HG02884 (cell line): Measurements from ENCODE around the gene ETFA.
"Not testable (repeated sequence)": the region's sequence is repeated elsewhere in the genome, so short reads cannot be mapped to it uniquely, and the experiment has no call there.

Source experiments
- ATAC-seq: cut with Tn5 transposase; IDR thresholded peaks from one replicate; pipeline ENCODE4 v1.9.1; 2021; ENCODE audit warnings: mild to moderate bottlenecking, moderate library complexity; ENCODE audit not compliant: unreplicated experiment

Gene ETFA

GRCh38 chr15:76327191-76328105, 16.2 kb upstream of the ETFA start:
- no peak for ATAC-seq

GRCh38 chr15:76325704-76326103, 14.4 kb upstream of the ETFA start:
- no peak for ATAC-seq

GRCh38 chr15:76324066-76324465, 12.8 kb upstream of the ETFA start:
- ATAC-seq, result no peak

- no peak for ATAC-seq
Measured at GRCh38 chr15:76321602-76322001, 10.3 kb upstream of the ETFA start.

- ATAC-seq, result no peak
Measured at GRCh38 chr15:76321171-76321570, 9.9 kb upstream of the ETFA start.

DNA sequence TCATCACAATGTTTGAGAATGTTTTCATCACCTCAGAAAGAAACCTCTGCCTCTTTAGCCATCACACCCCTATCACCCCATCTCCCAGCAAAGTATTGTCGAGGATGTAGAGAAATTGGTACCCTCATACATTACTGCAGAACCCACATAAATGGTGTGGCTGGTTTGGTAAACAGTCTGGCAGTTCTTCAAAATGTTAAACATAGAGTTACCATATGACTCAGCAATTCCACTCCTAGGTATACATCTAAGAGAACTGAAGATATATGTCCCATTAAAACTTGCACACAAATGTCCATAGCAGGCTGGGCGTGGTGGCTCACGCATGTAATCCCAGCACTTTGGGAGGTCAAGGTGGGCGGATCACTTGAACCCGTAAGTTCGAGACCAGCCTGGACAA, 8.7 kb upstream of the ETFA start:
- ATAC-seq, result no peak

GRCh38 chr15:76313731-76314130, 2.5 kb upstream of the ETFA start:
- no peak for ATAC-seq

DNA sequence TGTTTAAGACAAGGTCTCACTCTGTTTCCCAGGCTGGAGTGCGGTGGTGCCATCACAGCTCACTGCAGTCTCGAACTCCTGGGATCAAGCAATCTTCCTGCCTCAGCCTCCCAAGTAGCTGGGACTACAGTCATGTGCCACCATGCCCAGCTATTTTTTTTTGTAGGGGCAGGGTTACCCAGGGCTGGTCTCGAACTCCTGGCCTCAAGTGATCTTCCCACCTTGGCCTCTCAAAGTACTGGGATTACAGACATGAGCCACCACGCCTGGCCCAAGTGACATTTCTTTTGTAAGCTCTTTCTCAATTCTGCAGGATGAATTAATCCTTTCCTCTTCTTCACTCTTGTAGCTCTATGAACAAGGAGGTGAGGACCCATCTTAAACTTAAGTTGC, 1.9 kb upstream of the ETFA start:
- not testable (repeated sequence) for ATAC-seq

- no peak for ATAC-seq
Measured at GRCh38 chr15:76312540-76313174, 1.4 kb upstream of the ETFA start.

DNA sequence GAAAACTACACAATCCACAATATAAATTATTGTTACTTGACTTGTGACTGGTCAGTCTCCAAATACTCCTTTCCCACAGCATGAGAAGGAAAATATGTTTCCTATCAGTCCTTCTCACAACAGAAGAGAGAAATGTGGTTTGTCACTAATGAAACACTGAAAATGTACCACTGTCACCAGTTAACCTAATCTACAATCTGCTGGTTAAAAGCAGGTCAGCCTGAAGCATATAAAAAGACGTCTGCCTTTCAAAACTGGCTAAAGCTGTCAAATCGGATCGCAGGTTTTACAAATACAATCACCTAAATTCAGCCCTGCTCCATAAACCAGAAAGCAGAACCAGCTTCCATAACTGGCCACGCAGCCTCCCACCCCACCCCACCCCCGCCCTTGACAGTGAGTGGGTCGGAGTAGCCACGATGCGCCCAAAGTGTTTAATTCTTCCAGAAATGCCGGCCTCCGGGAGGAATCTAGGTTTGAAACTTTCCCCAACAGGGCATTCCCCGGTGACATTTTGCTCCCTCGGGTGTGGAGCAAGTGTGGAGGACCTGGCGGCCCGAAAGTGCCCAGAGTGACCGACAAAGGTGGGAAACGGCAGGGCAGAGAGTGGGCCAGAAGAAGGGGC, 682 bp downstream of the ETFA start:
- no peak for ATAC-seq

- ATAC-seq, result no peak
Measured at GRCh38 chr15:76309601-76310330, 1.5 kb downstream of the ETFA start.

- ATAC-seq, result no peak
Measured at GRCh38 chr15:76303909-76304308, 7.4 kb downstream of the ETFA start.

GRCh38 chr15:76299786-76300185, 11.5 kb downstream of the ETFA start:
- ATAC-seq, result no peak

- ATAC-seq, result no peak
Measured at GRCh38 chr15:76298986-76299385, 12.3 kb downstream of the ETFA start.

DNA sequence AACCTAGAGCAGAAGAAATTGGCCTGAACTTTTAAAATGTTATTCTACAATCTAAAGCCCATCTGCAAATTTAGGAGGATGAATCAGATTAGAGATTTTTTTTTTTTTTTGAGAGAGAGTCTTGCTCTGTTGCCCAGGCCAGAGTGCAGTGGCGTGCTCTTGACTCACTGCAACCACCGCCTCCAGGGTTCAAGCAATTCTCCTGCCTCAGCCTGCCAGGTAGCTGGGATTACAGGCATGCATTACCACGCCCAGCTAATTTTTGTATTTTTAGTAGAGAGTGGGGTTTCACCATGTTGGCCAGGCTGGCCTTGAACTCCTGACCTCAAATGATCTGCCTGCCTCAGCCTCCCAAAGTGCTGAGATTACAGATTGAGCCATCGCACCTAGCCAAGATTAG, 13.3 kb downstream of the ETFA start:
- ATAC-seq, result not testable (repeated sequence)

- ATAC-seq, result no peak
Measured at GRCh38 chr15:76296849-76297248, 14.4 kb downstream of the ETFA start.

DNA sequence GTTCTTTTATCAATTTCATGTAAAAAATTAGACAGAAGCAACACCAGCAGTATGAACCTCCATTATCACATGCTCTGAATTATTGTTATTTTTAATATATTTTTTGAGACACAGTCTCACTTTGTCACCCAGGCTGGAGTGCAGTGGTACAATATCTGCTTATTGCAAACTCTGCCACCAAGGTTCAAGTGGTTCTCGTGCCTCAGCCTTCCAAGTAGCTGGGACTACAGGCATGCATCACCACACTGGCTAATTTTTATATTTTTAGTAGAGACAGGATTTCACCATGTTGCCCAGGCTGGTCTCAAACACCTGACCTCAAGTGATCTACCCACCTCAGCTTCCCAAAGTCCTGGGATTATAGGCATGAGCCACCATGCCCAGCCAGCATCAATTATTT, 16.8 kb downstream of the ETFA start:
- ATAC-seq, result not testable (repeated sequence)

DNA sequence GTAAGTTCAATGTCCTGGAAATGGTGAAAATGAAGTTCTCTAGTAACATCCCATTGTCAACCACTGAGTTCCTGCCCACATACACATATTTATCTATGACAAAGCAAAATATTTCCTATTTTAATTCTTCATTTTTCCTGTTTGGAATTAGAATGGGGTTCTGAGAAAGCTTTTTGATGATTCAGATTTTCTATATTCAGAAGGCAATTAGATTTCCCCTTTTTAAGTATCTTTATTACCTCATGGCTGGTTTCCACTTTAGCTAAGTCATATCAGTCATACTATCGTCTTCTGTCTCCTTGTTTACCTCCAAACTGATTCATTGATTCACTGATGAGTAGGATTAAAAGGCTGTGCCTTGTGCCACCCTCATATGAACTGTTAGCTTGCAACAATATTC, 17.9 kb downstream of the ETFA start:
- no peak for ATAC-seq

DNA sequence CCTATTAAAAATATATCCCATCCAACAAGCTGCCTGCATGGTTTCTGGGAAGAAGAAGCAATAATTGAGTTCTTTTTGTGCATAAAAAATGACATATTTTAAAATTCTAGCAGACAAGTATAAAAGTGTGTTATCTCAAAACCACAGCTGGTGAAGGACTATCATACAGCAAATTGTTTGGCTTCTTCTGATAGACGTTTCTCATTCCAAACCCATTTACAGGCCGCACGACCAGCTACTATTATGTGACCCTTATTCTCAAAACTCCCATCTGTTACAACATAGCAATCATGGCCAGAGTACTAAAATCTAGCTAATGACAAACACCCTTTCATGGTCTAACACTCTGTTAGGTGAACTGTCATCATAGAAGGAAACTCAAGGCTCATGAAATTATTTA, 21.7 kb downstream of the ETFA start:
- no peak for ATAC-seq

DNA sequence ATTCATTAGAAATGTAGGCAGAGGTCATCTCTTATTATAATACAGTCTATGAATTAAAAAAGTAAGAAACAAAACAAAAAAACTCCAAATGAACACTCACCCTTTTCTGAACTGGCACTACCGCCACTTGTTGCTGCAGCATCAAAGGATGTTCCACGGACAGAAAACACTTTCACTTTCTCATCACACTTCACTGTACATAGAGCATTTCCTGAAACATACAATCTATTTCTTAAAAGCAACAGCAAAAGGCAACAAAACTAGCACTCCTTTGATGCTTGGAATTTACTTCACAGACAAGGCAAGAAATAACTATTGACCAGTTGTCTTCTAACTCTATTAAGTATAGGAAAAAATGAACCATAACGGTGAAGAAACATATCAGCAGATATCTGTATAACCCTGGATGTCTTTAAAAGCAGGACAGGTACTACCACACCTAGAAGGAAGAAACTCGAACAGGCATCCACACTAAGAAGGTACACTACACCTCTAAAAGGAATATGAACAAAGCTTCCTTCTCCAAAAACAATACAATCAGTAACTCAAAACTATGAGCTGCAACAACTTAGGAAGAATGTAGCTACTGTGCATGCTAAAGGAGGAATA, 24.9 kb downstream of the ETFA start:
- ATAC-seq, result no peak
